ENCODE measurements around the gene KCTD11. TPM values are rescaled to one million over a fixed set of nuclear protein-coding genes. Genes with fewer than 3 reads are reported as not detected.

KCTD11 gene
- total RNA-seq, 6 experiments from 2014 or later, result 2.2 to 4.4 (median 2.9) TPM

DNA sequence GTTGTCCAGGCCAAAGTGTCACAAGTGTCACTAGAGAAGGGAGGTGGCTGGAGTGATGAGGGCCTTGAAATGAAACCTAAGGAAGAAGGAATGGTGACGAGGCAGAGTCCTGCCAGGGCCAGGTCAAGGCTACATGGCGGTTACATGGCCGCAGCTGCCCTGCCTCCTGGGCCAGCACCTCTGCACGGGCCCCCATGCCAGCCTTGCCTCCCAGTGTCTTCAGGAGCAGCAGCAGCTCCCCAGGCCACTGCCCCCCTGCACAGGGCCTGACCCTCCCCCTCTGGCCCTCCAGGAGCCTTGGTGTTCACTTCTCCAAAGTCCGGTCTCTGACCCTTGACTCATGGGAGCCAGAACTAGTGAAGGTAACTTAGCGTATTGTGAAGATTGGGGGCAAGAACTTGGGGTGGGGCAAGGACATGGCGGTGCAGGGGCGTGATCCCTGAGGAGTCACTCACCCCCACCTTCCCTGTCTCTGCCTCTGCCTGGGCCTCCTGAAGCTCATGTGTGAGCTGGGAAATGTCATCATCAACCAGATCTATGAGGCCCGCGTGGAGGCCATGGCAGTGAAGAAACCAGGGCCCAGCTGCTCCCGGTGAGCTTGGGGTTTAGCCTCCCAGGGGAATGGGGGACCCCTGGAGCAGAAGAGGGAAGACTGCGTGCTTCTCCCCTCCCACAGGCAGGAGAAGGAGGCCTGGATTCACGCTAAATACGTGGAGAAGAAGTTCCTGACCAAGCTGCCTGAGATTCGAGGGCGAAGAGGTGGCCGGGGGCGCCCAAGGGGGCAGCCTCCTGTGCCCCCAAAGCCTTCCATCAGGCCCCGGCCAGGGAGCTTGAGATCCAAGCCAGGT lies 4.1 kb upstream of the KCTD11 start:
- Histone ChIP-seq H3K4me3 (no peak overlapping the region), H3K27ac (no peak overlapping the region), H3K36me3 (no peaks in the 10 kb centered on the region), H3K27me3 (no peaks in the 10 kb centered on the region), H3K9me3 (no peaks in the 10 kb centered on the region), H3K4me1 (peaks cover 0 to 21% (median 4%) of the 10 kb centered on the region in 4 donors)
- WGBS (ENCODE audit: insufficient coverage, low coverage, low lambda C conversion rate, missing lambda C conversion rate), result 86% methylated on average over 6 of the region's 19 CpGs
- ATAC-seq (no peak), DNase-seq (no peak)
- no peak for TF ChIP-seq POLR2A (IDR thresholded peaks at IDR 0.05)
- TF ChIP-seq, protein P1, sequence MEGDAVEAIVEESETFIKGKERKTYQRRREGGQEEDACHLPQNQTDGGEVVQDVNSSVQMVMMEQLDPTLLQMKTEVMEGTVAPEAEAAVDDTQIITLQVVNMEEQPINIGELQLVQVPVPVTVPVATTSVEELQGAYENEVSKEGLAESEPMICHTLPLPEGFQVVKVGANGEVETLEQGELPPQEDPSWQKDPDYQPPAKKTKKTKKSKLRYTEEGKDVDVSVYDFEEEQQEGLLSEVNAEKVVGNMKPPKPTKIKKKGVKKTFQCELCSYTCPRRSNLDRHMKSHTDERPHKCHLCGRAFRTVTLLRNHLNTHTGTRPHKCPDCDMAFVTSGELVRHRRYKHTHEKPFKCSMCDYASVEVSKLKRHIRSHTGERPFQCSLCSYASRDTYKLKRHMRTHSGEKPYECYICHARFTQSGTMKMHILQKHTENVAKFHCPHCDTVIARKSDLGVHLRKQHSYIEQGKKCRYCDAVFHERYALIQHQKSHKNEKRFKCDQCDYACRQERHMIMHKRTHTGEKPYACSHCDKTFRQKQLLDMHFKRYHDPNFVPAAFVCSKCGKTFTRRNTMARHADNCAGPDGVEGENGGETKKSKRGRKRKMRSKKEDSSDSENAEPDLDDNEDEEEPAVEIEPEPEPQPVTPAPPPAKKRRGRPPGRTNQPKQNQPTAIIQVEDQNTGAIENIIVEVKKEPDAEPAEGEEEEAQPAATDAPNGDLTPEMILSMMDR (IDR thresholded peaks at IDR 0.05), result no peak
- intact Hi-C loops (cut with DNase I), result loop anchor here in 1 of 2 donors (10.0 kb wide), 1 partner anchor 73 kb away; no protein-coding TSS in a partner anchor

DNA sequence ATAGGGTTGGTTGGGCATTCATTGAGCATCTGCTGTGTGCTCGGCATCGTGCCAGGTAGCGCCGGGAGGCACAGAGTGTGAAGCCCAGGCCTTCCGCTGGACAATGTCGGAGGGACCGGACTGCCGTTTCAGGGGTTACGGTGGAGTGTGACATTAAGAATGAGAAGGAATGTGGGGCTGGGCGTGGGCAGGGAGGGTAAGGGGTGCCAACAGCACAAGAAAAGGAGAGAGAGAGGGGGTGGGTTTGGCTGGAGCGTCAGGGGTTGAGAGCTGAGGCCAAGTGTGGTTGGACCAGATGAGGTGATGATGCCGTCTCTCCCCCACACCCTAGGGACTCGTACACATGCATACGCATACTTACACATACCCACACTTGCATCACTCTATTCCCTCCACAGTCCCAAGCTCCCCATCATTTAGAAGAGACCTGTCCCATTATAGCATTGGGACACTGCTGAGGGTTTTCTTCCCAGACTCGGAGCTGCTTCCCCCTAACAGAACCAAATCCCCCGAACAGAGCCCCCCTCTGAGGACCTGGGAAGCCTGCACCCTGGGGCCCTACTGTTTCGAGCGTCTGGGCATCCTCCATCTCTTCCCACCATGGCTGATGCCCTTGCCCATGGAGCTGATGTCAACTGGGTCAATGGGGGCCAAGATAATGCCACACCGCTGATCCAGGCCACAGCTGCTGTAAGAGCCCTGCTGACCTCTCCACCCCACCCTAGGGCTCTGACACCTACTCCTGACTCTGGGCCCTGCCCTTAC lies 3.3 kb upstream of the KCTD11 start:
- WGBS (ENCODE audit: insufficient coverage, low coverage, low lambda C conversion rate, missing lambda C conversion rate), result 65% methylated on average over 17 of the region's 19 CpGs
- DNase-seq, result no peak

DNA sequence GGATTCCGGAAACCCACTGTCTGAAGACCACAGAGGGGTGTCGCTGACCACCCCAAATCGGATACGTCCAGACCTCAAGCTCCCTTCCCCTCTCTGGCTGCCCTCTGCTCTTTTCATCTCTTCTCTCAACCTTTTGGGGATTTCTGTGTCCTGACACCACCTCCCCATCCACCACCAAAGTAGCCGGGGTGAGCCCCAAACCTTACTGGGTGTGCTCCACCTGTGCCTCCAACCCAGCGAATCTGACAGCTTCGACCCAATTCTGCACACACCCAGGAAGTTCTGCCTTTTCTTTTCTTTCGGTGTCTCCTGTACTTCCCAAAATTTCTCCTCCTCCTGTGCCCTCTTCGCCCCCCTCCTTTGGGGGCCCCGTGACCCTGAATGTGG lies 534 bp downstream of the KCTD11 start:
- TF ChIP-seq, protein P1 (IDR thresholded peaks at IDR 0.05), result peak in 1 of 4 donors; percentile 35
- no peak for TF ChIP-seq POLR2A (IDR thresholded peaks at IDR 0.05)
- ATAC-seq, result no peak
- H3K9me3 ChIP-seq, result no peaks in the 10 kb centered on the region
- peak overlapping the region; percentile 71 to 96 (median 86) for H3K4me3 ChIP-seq
- H3K27ac ChIP-seq, result peak overlapping the region; percentile 93 to 98 (median 97)
- H3K36me3 ChIP-seq, result no peaks in the 10 kb centered on the region
- WGBS (ENCODE audit: insufficient coverage, low coverage, low lambda C conversion rate, missing lambda C conversion rate), result 40% methylated on average over 6 of the region's 10 CpGs
- no peaks in the 10 kb centered on the region for H3K27me3 ChIP-seq
- DNase-seq, result no peak
- intact Hi-C loops (cut with DNase I), result loop anchor here in 1 of 2 donors (10.0 kb wide), 1 partner anchor 162 kb away; no protein-coding TSS in a partner anchor
- peaks cover 0 to 26% (median 7%) of the 10 kb centered on the region in 4 donors for H3K4me1 ChIP-seq

More for the DNA sequence above, 3.3 kb upstream of the KCTD11 start:
- Histone ChIP-seq H3K27me3 (no peaks in the 10 kb centered on the region), H3K4me3 (no peak overlapping the region), H3K36me3 (no peaks in the 10 kb centered on the region), H3K9me3 (no peaks in the 10 kb centered on the region), H3K4me1 (peaks cover 0 to 26% (median 7%) of the 10 kb centered on the region in 4 donors), H3K27ac (no peak overlapping the region)
- intact Hi-C loops (cut with DNase I), result loop anchor here in 1 of 2 donors (10.0 kb wide), 1 partner anchor 74 kb away; no protein-coding TSS in a partner anchor
- no peak for ATAC-seq
- no peak for TF ChIP-seq POLR2A (IDR thresholded peaks at IDR 0.05)
- TF ChIP-seq, protein P1 (IDR thresholded peaks at IDR 0.05), result no peak

DNA sequence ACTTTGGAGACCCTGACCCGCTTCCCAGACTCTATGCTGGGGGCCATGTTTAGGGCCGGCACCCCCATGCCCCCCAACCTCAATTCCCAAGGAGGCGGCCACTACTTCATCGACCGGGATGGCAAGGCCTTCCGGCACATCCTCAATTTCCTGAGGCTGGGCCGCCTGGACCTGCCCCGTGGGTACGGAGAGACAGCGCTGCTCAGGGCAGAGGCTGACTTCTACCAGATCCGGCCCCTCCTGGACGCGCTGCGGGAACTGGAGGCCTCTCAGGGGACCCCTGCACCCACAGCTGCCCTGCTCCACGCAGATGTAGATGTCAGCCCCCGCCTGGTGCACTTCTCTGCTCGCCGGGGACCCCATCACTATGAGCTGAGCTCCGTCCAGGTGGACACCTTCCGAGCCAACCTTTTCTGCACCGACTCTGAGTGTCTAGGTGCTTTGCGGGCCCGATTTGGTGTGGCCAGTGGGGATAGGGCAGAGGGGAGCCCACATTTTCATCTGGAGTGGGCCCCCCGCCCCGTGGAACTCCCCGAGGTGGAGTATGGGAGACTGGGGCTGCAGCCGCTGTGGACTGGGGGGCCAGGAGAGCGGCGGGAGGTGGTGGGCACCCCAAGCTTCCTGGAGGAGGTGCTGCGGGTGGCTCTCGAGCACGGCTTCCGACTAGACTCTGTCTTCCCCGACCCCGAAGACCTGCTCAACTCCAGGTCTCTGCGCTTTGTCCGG lies 1.1 kb downstream of the KCTD11 start:
- intact Hi-C loops (cut with DNase I), result loop anchor here in 1 of 2 donors (10.0 kb wide), 1 partner anchor 162 kb away; no protein-coding TSS in a partner anchor
- no peak for DNase-seq
- peaks cover 0 to 26% (median 7%) of the 10 kb centered on the region in 4 donors for H3K4me1 ChIP-seq
- TF ChIP-seq, protein P1 (IDR thresholded peaks at IDR 0.05), result no peak
- no peak for TF ChIP-seq POLR2A (IDR thresholded peaks at IDR 0.05)
- peak overlapping the region in 2 of 3 donors; percentile 71 to 96 for H3K4me3 ChIP-seq
- 70% methylated on average over 2 of the region's 37 CpGs for WGBS (ENCODE audit: insufficient coverage, low coverage, low lambda C conversion rate, missing lambda C conversion rate)
- H3K27ac ChIP-seq, result no peak overlapping the region
- H3K9me3 ChIP-seq, result no peaks in the 10 kb centered on the region
- H3K36me3 ChIP-seq, result no peaks in the 10 kb centered on the region
- no peaks in the 10 kb centered on the region for H3K27me3 ChIP-seq
- ATAC-seq, result no peak
